Activated CD4-positive, alpha-beta T cell treated with anti-CD3 and anti-CD28 coated beads for 36 hours (primary cell): ENCODE results near the gene CEP78. TPM values are rescaled to one million over a fixed set of nuclear protein-coding genes. Genes with fewer than 3 reads are reported as not detected.

ENCODE experiments used
- ATAC-seq: fragments of 200-7000 bp; cut with Tn5 transposase; one replicate; pipeline ENCODE4 v1.10.0; 2021; ENCODE audit warnings: mild to moderate bottlenecking, moderate library complexity
- CTCF ChIA-PET: fragments of 350-600 bp; sonication (Branson Sonifier 250); formaldehyde crosslinking; loops from one replicate; lab custom pipeline; 2021; ENCODE audit warnings: antibody characterized with exemption; lab: Charles Lee
- POLR2A ChIA-PET: fragments of 350-600 bp; sonication (Branson Sonifier 250); formaldehyde crosslinking; loops from one replicate; lab custom pipeline; 2021; ENCODE audit warnings: antibody characterized with exemption, inconsistent platforms; lab: Charles Lee
- DNase-seq: peaks from one replicate; pipeline ENCODE4 v3.0.0-alpha.2; 2020
- H3K27ac Mint-ChIP-seq: one replicate; pipeline ENCODE4 v1.8.0; 2021; ENCODE audit warnings: mixed read lengths
- H3K27me3 Mint-ChIP-seq: one replicate; pipeline ENCODE4 v1.8.0; 2021; ENCODE audit warnings: mixed read lengths
- H3K36me3 Mint-ChIP-seq: one replicate; pipeline ENCODE4 v1.8.0; 2021; ENCODE audit warnings: low read depth, mixed read lengths
- H3K4me1 Mint-ChIP-seq: one replicate; pipeline ENCODE4 v1.8.0; 2021; ENCODE audit warnings: mixed read lengths
- H3K4me3 Mint-ChIP-seq: one replicate; pipeline ENCODE4 v1.8.0; 2021; ENCODE audit warnings: mild to moderate bottlenecking, moderate library complexity, mixed read lengths
- H3K9me3 Mint-ChIP-seq: one replicate; pipeline ENCODE4 v1.8.0; 2021; ENCODE audit warnings: low read depth, mixed read lengths
- intact Hi-C, 2 experiments: fragments of 100-400 bp; cut with DNase I in 1 of 2; cut with micrococcal nuclease in 1 of 2; formaldehyde crosslinking; loops; one replicate each; pipeline versions ENCODE4 v1.14.2 to v1.15.1; 2022 to 2024; cut with DNase I, micrococcal nuclease
- total RNA-seq, 2 experiments: library from RNA; stranded (reverse); gene quantifications; one replicate each; pipeline ENCODE4 v1.2.3, GENCODE V29; 2021

CEP78 gene
- total RNA-seq, 2 experiments from 2014 or later = 35.0 to 39.2 TPM

GRCh38 chr9:78296201-78296892 lies 60.5 kb downstream of the CEP78 start:
- Mint-ChIP-seq H3K9me3 (no peaks in the 10 kb centered on the region), H3K4me3 (peak overlapping the region; percentile 91), H3K27ac (peak overlapping the region; percentile 97), H3K36me3 (peaks cover 25% of the 10 kb centered on the region), H3K27me3 (no peaks in the 10 kb centered on the region), H3K4me1 (peaks cover 29% of the 10 kb centered on the region)
- ATAC-seq (peak; percentile 4), DNase-seq (peak; percentile 53)
- intact Hi-C loops = loop anchor here (1.0 to 10.0 kb wide), 10 partner anchors 35 to 1276 kb away; partner anchors contain the start of genes CEP78 (in 2 of the 2), GNAQ (in 2 of the 2), TLE4 (in 2 of the 2) and VPS13A (in 2 of the 2)
- ChIA-PET CTCF (interaction anchor here (0.6 to 3.7 kb wide), 10 partner anchors 8 to 953 kb away, joined by 3 to 13 read pairs (median 3); no protein-coding TSS in a partner anchor), POLR2A (interaction anchor here (0.5 to 1.2 kb wide), 3 partner anchors 21 to 178 kb away, joined by 3 read pairs; no protein-coding TSS in a partner anchor)

- H3K27ac Mint-ChIP-seq = peak within 1 kb of the TSS; percentile 97
- peaks cover 29% of the 10 kb centered on the region for H3K4me1 Mint-ChIP-seq
- no peaks in the 10 kb centered on the region for H3K27me3 Mint-ChIP-seq
- ChIA-PET POLR2A (interaction anchor here (0.5 to 1.2 kb wide), 4 partner anchors 16 to 179 kb away, joined by 3 read pairs; no protein-coding TSS in a partner anchor), CTCF (interaction anchor here (0.6 to 3.7 kb wide), 9 partner anchors 9 to 954 kb away, joined by 3 to 13 read pairs (median 3); no protein-coding TSS in a partner anchor)
- H3K36me3 Mint-ChIP-seq = peaks cover 32% of the 10 kb centered on the region
- peak within 1 kb of the TSS; percentile 91 for H3K4me3 Mint-ChIP-seq
- ATAC-seq (peak; percentile 98), DNase-seq (peak; percentile 96)
- intact Hi-C loops = loop anchor here (1.0 to 10.0 kb wide), 10 partner anchors 36 to 1275 kb away; partner anchors contain the start of genes CEP78 (in 2 of the 2), GNAQ (in 2 of the 2), TLE4 (in 2 of the 2) and VPS13A (in 2 of the 2)
- H3K9me3 Mint-ChIP-seq = no peaks in the 10 kb centered on the region
These were observed 61.2 kb downstream of the CEP78 start, which contains the start of gene PSAT1 for GRCh38 chr9:78296893-78297671. Gene PSAT1, plus strand, starts transcription at chr9:78297125. Its CDS starts 86 bp downstream, at chr9:78297211.

GRCh38 chr9:78297672-78297961 lies 61.7 kb downstream of the CEP78 start:
- H3K4me1 Mint-ChIP-seq = peaks cover 27% of the 10 kb centered on the region
- H3K36me3 Mint-ChIP-seq = peaks cover 35% of the 10 kb centered on the region
- ChIA-PET CTCF (interaction anchor here (1.0 to 3.7 kb wide), 4 partner anchors 13 to 263 kb away, joined by 4 to 13 read pairs (median 4); no protein-coding TSS in a partner anchor), POLR2A (interaction anchor here (1.1 kb wide), 1 partner anchor 16 kb away, joined by 3 read pairs; no protein-coding TSS in a partner anchor)
- DNase-seq = no peak
- peak overlapping the region; percentile 91 for H3K4me3 Mint-ChIP-seq
- no peaks in the 10 kb centered on the region for H3K27me3 Mint-ChIP-seq
- H3K27ac Mint-ChIP-seq = peak overlapping the region; percentile 84
- no peaks in the 10 kb centered on the region for H3K9me3 Mint-ChIP-seq
- intact Hi-C loops = loop anchor here (2.0 to 10.0 kb wide), 8 partner anchors 37 to 1275 kb away; partner anchors contain the start of genes GNAQ (in 2 of the 2), TLE4 (in 2 of the 2) and VPS13A (in 2 of the 2)
- ATAC-seq = no peak

GRCh38 chr9:78298046-78298765 lies 62.3 kb downstream of the CEP78 start:
- H3K27ac Mint-ChIP-seq = peak overlapping the region; percentile 84
- no peaks in the 10 kb centered on the region for H3K9me3 Mint-ChIP-seq
- H3K4me1 Mint-ChIP-seq = peaks cover 22% of the 10 kb centered on the region
- DNase-seq (peak; percentile 51), ATAC-seq (no peak)
- peaks cover 37% of the 10 kb centered on the region for H3K36me3 Mint-ChIP-seq
- ChIA-PET POLR2A (no interaction called here), CTCF (interaction anchor here (1.8 to 3.7 kb wide), 2 partner anchors 61 to 263 kb away, joined by 4 to 13 read pairs; no protein-coding TSS in a partner anchor)
- intact Hi-C loops = loop anchor here (5.0 to 10.0 kb wide), 4 partner anchors 266 to 1274 kb away; partner anchors contain the start of genes GNAQ (in 1 of the 2), TLE4 (in 1 of the 2) and VPS13A (in 1 of the 2)
- no peaks in the 10 kb centered on the region for H3K27me3 Mint-ChIP-seq
- peak overlapping the region; percentile 91 for H3K4me3 Mint-ChIP-seq

- ATAC-seq = no peak
- intact Hi-C loops = no loop called here
- H3K4me1 Mint-ChIP-seq = peaks cover 18% of the 10 kb centered on the region
- no peak overlapping the region for H3K4me3 Mint-ChIP-seq
- no peaks in the 10 kb centered on the region for H3K9me3 Mint-ChIP-seq
- H3K27me3 Mint-ChIP-seq = no peaks in the 10 kb centered on the region
- DNase-seq = no peak
- ChIA-PET CTCF (no interaction called here), POLR2A (no interaction called here)
- no peak overlapping the region for H3K27ac Mint-ChIP-seq
- peaks cover 54% of the 10 kb centered on the region for H3K36me3 Mint-ChIP-seq
These were observed 64.3 kb downstream of the CEP78 start for GRCh38 chr9:78300209-78300608.

GRCh38 chr9:78301466-78301865 lies 65.6 kb downstream of the CEP78 start:
- peaks cover 9% of the 10 kb centered on the region for H3K4me1 Mint-ChIP-seq
- H3K9me3 Mint-ChIP-seq = no peaks in the 10 kb centered on the region
- POLR2A ChIA-PET = no interaction called here
- ATAC-seq = no peak
- CTCF ChIA-PET = interaction anchor here (0.7 kb wide), 1 partner anchor 11 kb away, joined by 4 read pairs; no protein-coding TSS in a partner anchor
- H3K4me3 Mint-ChIP-seq = no peak overlapping the region
- intact Hi-C loops = no loop called here
- no peak for DNase-seq
- H3K27me3 Mint-ChIP-seq = no peaks in the 10 kb centered on the region
- peaks cover 65% of the 10 kb centered on the region for H3K36me3 Mint-ChIP-seq
- H3K27ac Mint-ChIP-seq = no peak overlapping the region

- Mint-ChIP-seq H3K27me3 (no peaks in the 10 kb centered on the region), H3K9me3 (no peaks in the 10 kb centered on the region), H3K36me3 (peaks cover 71% of the 10 kb centered on the region), H3K4me3 (no peak overlapping the region), H3K4me1 (peaks cover 6% of the 10 kb centered on the region), H3K27ac (no peak overlapping the region)
- ATAC-seq (no peak), DNase-seq (no peak)
- intact Hi-C loops = no loop called here
- ChIA-PET POLR2A (interaction anchor here (1.2 kb wide), 1 partner anchor 11 kb away, joined by 3 read pairs; no protein-coding TSS in a partner anchor), CTCF (interaction anchor here (1.0 kb wide), 1 partner anchor 46 kb away, joined by 3 read pairs; no protein-coding TSS in a partner anchor)
These were observed 67.6 kb downstream of the CEP78 start for GRCh38 chr9:78303377-78304062.

GRCh38 chr9:78304357-78304756 lies 68.5 kb downstream of the CEP78 start:
- DNase-seq (no peak), ATAC-seq (no peak)
- intact Hi-C loops = no loop called here
- H3K4me1 Mint-ChIP-seq = peaks cover 6% of the 10 kb centered on the region
- H3K27ac Mint-ChIP-seq = no peak overlapping the region
- peaks cover 72% of the 10 kb centered on the region for H3K36me3 Mint-ChIP-seq
- no peak overlapping the region for H3K4me3 Mint-ChIP-seq
- no peaks in the 10 kb centered on the region for H3K27me3 Mint-ChIP-seq
- ChIA-PET CTCF (interaction anchor here (1.0 kb wide), 2 partner anchors 10 to 47 kb away, joined by 3 read pairs; no protein-coding TSS in a partner anchor), POLR2A (interaction anchor here (1.2 kb wide), 1 partner anchor 10 kb away, joined by 3 read pairs; no protein-coding TSS in a partner anchor)
- no peaks in the 10 kb centered on the region for H3K9me3 Mint-ChIP-seq

- POLR2A ChIA-PET = interaction anchor here (0.6 kb wide), 1 partner anchor 1325 kb away, joined by 10 read pairs; no protein-coding TSS in a partner anchor
These were observed 70.6 kb downstream of the CEP78 start for GRCh38 chr9:78306222-78307076.

More at GRCh38 chr9:78306222-78307076, 70.6 kb downstream of the CEP78 start:
- CTCF ChIA-PET = interaction anchor here (1.4 kb wide), 1 partner anchor 64 kb away, joined by 4 read pairs; no protein-coding TSS in a partner anchor
- no peak for DNase-seq
- H3K9me3 Mint-ChIP-seq = no peaks in the 10 kb centered on the region
- peaks cover 78% of the 10 kb centered on the region for H3K36me3 Mint-ChIP-seq
- H3K27me3 Mint-ChIP-seq = no peaks in the 10 kb centered on the region
- no peak for ATAC-seq
- no peak overlapping the region for H3K4me3 Mint-ChIP-seq
- no peak overlapping the region for H3K27ac Mint-ChIP-seq
- no peaks in the 10 kb centered on the region for H3K4me1 Mint-ChIP-seq
- intact Hi-C loops = no loop called here
